Peyer's patch (tissue), 4 donors: ENCODE measurements around the gene TMIE. TPM values are rescaled to one million over a fixed set of nuclear protein-coding genes. Genes with fewer than 3 reads are reported as not detected.

Experiments used
- DNase-seq, 3 donors: peaks; one replicate each; pipeline ENCODE4 v3.0.0-alpha.2; 2017 to 2019
- H3K27ac ChIP-seq, 4 donors: fragments of 200-600 bp; sonication (generic); one replicate each; pipeline ENCODE4 v1.5.1; 2016 to 2019
- H3K27me3 ChIP-seq, 2 donors: fragments of 200-600 bp; sonication (generic); one replicate each; pipeline ENCODE4 v1.5.1; 2019
- H3K36me3 ChIP-seq, 3 donors: fragments of 200-600 bp; sonication (generic); one replicate each; pipeline ENCODE4 v1.5.1; 2016 to 2019
- H3K4me1 ChIP-seq, 4 donors: fragments of 200-600 bp; sonication (generic); one replicate each; pipeline ENCODE4 v1.5.1; 2016 to 2019
- H3K4me3 ChIP-seq, 4 donors: fragments of 200-600 bp; sonication (generic); 1 replicate in 3 of 4; 2 replicates in 1 of 4; pipeline ENCODE4 v1.5.1; 2016 to 2019; ENCODE audit warnings: mild to moderate bottlenecking in 1 of 4
- H3K9me3 ChIP-seq, 4 donors: fragments of 200-600 bp; sonication (generic); one replicate each; pipeline ENCODE4 v1.5.1; 2016 to 2019; ENCODE audit warnings: mild to moderate bottlenecking in 1 of 4
- POLR2A ChIP-seq, 2 donors: fragments of 450-650 bp; IDR thresholded peaks; one replicate each; pipeline ENCODE4 v1.5.1; 2017; ENCODE audit warnings: antibody characterized with exemption in 2 of 2, mild to moderate bottlenecking in 2 of 2, moderate library complexity in 2 of 2
- total RNA-seq, 4 donors: library from RNA; depleted of rRNA; stranded (reverse); fragments of >200 nt; gene quantifications; one replicate each; pipeline ENCODE4 v1.1.0, GENCODE V29; 2016
- TF ChIP-seq, protein P1 (sequence below), 6 experiments: fragments of 450-650 bp in 4 of 6; fragments of 200-600 bp in 2 of 6; sonication (generic) in 1 of 6; IDR thresholded peaks; one replicate each; pipeline ENCODE4 v1.5.1; 2017 to 2019; ENCODE audit warnings: antibody characterized with exemption in 6 of 6, mild to moderate bottlenecking in 3 of 6, moderate library complexity in 1 of 6

TMIE gene
- total RNA-seq, 4 donors from 2014 or later: 1.3 TPM; not detected in 3

DNA sequence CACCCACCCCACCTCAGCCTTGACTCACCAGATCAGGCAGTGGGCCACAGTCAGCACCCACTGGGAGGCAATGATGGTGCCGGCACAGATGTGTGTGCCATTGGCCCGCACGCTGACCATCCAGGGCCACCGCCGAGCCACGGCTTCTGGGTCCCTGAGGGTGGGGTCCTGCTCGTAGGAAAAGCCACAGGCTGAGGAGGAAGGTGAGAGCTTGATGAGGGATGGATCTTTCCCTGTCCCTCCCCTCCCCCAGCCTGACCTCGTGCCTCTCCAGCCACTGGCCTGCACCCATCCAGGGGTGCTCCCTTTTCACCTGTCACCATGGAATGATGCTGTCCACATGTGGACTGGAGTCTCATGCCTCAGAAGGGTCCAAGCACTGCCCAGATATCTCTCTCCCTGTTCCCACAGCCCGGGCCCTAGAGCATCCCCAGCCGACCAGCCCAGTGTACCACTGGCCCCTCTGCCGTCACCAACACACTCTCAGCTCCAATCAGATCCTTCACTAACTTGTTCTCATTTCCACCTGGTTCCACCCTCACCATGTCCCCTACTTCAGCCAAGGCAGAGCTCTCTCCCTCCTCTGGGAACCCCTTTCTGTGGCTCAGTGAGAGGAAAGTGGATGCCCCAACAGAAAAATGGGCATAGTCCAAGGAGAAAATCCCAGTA, 14.4 kb downstream of the TMIE start:
- no peaks in the 10 kb centered on the region for H3K27me3 ChIP-seq
- DNase-seq: peak in 2 of 3 donors; percentile 33 to 37
- no peaks in the 10 kb centered on the region for H3K4me1 ChIP-seq
- no peak overlapping the region for H3K4me3 ChIP-seq
- H3K9me3 ChIP-seq: no peaks in the 10 kb centered on the region
- no peak overlapping the region for H3K27ac ChIP-seq
- H3K36me3 ChIP-seq: no peaks in the 10 kb centered on the region
- TF ChIP-seq POLR2A (IDR thresholded peaks at IDR 0.05): no peak
- TF ChIP-seq, protein P1, sequence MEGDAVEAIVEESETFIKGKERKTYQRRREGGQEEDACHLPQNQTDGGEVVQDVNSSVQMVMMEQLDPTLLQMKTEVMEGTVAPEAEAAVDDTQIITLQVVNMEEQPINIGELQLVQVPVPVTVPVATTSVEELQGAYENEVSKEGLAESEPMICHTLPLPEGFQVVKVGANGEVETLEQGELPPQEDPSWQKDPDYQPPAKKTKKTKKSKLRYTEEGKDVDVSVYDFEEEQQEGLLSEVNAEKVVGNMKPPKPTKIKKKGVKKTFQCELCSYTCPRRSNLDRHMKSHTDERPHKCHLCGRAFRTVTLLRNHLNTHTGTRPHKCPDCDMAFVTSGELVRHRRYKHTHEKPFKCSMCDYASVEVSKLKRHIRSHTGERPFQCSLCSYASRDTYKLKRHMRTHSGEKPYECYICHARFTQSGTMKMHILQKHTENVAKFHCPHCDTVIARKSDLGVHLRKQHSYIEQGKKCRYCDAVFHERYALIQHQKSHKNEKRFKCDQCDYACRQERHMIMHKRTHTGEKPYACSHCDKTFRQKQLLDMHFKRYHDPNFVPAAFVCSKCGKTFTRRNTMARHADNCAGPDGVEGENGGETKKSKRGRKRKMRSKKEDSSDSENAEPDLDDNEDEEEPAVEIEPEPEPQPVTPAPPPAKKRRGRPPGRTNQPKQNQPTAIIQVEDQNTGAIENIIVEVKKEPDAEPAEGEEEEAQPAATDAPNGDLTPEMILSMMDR (IDR thresholded peaks at IDR 0.05): no peak

DNA sequence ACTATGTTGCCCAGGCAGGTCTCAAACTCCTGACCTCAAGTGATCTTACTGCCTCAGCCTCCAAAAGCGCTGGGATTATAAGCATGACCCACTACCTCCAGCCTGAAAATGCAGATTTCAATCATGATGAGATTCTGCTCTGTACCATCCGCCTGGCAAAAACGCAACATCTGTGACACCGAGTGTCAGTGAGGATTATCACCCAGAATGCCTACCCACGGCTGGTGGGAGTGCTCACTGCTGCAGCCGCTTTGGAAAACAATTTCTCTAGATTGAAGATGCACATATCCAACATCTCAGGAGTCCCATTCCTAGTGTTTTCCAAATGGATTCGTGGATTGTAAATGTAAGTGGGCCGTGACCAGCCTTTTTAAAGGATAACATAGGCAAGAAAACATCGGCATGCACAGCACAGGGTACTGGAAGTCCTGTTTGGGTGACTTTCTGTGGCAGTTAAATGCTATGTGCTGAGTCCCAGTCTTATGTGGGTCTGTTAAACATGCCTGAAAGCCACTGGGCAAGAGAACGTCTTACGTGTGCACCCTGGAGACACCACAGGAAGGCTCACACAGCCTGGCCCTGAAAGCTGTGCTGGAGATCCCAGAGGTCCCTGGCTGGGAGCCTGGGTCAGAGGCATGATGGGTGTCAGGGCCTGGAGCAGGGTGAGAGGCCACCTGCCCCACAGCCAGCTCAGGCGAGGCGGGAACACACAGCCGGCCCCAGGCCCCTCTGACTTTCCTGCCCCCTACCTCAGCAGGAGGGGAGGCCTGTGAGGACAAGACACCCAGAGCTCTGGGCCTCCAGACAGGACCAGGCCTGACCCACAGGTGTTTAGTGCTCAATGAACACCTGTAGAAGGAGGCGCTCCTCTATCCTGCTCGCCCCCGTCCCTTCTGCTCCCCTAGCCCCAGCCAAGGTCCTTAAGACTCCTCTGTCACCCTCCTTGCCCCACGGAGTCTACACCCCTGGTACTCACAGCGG, 15.6 kb downstream of the TMIE start:
- H3K4me3 ChIP-seq: no peak overlapping the region
- no peak for TF ChIP-seq POLR2A (IDR thresholded peaks at IDR 0.05)
- TF ChIP-seq, protein P1 (IDR thresholded peaks at IDR 0.05): no peak
- H3K27me3 ChIP-seq: no peaks in the 10 kb centered on the region
- H3K4me1 ChIP-seq: no peaks in the 10 kb centered on the region
- H3K9me3 ChIP-seq: no peaks in the 10 kb centered on the region
- H3K36me3 ChIP-seq: no peaks in the 10 kb centered on the region
- DNase-seq: peak; percentile 13 to 40 (median 37)
- no peak overlapping the region for H3K27ac ChIP-seq

DNA sequence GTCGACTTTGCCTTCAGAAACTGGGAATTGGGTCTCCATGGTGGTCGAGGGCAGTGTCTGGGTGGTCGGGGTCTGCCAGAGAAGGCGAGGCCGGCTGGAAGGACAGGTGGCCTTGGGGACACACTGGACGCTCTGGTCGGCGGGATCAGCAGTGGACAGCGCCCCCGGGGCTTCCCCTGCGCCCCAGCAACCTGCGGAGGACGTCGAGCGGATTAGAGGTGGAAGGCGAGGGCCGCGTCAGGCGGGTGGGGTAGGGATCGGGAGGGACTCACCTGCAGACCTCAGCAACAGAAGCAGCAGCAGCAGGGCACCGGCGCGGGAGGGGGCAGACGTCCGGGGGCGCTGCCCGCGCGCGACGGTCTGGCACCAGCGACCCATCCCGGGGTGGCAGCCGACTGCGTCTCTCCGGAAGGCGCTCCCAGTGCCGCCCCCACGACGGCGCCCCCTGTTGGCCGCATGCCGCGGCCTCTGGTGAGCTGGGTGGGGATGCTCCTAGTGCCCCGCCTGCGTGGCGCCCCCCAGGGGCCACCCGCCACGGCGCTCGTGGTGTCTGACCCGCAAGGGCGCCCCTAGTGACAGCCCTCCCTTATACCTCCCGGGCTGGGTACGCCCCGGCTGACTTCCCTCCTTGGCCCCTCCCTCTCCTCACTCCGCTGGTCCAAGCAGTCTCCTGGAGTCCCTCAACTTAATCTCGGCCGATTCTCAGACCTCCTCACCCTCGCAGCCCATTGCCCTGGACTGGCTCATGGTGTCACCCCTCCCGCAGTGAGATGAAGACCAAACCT, 16.4 kb downstream of the TMIE start, which contains the start of gene PRSS50:
TSS of gene PRSS50 (minus strand) at position 423 of the 785 bp plus-strand sequence. CDS start at position 378, 45 bp downstream.
- no peaks in the 10 kb centered on the region for H3K27me3 ChIP-seq
- H3K36me3 ChIP-seq: no peaks in the 10 kb centered on the region
- no peaks in the 10 kb centered on the region for H3K4me1 ChIP-seq
- H3K9me3 ChIP-seq: no peaks in the 10 kb centered on the region
- TF ChIP-seq, protein P1 (IDR thresholded peaks at IDR 0.05): no peak
- TF ChIP-seq POLR2A (IDR thresholded peaks at IDR 0.05): no peak
- no peak within 1 kb of the TSS for H3K4me3 ChIP-seq
- DNase-seq: peak; percentile 10 to 42 (median 36)
- no peak within 1 kb of the TSS for H3K27ac ChIP-seq

DNA sequence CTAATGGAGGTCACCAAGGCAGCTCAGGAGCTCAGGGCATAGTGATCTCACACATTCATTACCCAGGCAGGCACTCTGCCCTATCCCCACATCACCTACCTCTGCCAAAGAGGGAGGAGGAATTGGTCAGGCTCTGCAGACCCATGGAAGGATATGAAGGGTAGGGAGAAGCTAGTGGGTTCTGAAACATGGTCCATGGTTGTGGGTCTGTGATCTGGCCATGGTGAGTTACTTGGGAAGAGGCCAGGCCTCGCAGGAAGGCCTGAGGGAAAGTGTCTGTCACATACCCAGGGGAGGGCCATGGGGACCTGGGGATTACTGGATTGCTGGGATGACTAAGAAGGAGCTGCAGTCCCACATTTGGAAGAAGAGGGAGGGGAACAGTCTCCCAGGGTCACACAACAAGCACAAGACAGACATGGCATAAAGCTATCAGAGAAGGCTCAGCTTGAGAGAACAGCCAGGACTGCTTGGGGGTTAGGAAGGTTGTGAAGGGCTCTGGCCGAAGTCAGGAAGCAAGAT, 17.9 kb downstream of the TMIE start:
- no peaks in the 10 kb centered on the region for H3K4me1 ChIP-seq
- H3K9me3 ChIP-seq: no peaks in the 10 kb centered on the region
- H3K4me3 ChIP-seq: no peak overlapping the region
- TF ChIP-seq, protein P1 (IDR thresholded peaks at IDR 0.05): no peak
- TF ChIP-seq POLR2A (IDR thresholded peaks at IDR 0.05): no peak
- no peak overlapping the region for H3K27ac ChIP-seq
- peak in 1 of 3 donors; percentile 15 for DNase-seq
- H3K27me3 ChIP-seq: no peaks in the 10 kb centered on the region
- no peaks in the 10 kb centered on the region for H3K36me3 ChIP-seq

DNA sequence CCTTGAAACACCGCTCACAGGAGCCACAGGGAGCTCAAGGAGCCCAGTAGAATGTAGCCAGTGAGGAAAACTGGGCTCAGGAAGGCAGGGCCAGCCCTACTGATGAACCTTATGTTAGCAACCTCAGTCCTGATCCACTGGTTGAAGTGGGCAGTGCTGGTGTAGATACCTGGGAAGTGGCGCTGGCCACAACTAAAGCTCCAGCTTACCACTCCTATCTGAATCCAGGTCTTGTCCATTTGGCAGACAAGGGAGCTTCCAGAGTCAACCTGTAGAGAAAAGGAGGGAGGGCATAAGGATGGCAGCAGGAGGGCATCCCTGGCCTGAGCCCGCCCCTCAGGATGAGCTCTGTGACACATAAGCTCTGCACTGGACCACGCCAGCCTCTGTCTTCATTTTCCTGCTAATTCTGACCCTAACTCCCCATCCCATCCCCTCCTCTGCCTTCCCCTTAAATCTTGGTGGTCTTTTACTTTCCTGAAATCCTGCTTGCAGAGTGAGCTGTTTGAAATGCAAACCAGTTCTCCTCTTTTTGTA, 18.6 kb downstream of the TMIE start:
- peak in 2 of 3 donors; percentile 19 to 30 for DNase-seq
- Histone ChIP-seq H3K27ac (no peak overlapping the region), H3K9me3 (no peaks in the 10 kb centered on the region)

More for the DNA sequence above, 18.6 kb downstream of the TMIE start:
- TF ChIP-seq POLR2A (IDR thresholded peaks at IDR 0.05): no peak
- TF ChIP-seq, protein P1 (IDR thresholded peaks at IDR 0.05): no peak
- no peaks in the 10 kb centered on the region for H3K27me3 ChIP-seq
- H3K4me3 ChIP-seq: no peak overlapping the region
- no peaks in the 10 kb centered on the region for H3K36me3 ChIP-seq
- H3K4me1 ChIP-seq: no peaks in the 10 kb centered on the region
